Ascending aorta (tissue), 2 donors: Measurements from ENCODE around the gene LACTBL1. TPM values are rescaled to one million over a fixed set of nuclear protein-coding genes. Genes with fewer than 3 reads are reported as not detected.

Experiments used
- DNase-seq, 2 donors: peaks; one replicate each; pipeline ENCODE4 v3.0.0-alpha.2; 2019; ENCODE audit warnings: low spot score in 2 of 2
- H3K27ac ChIP-seq, 2 donors: fragments of 200-600 bp; sonication (generic); one replicate each; pipeline ENCODE4 v1.5.1; 2016 to 2017; ENCODE audit warnings: mild to moderate bottlenecking in 1 of 2
- H3K27me3 ChIP-seq: fragments of 200-600 bp; sonication (generic); one replicate; pipeline ENCODE4 v1.5.1; 2017
- H3K36me3 ChIP-seq, 2 donors: fragments of 200-600 bp; sonication (generic); one replicate each; pipeline ENCODE4 v1.5.1; 2016
- H3K4me1 ChIP-seq, 2 donors: fragments of 200-600 bp; sonication (generic); one replicate each; pipeline ENCODE4 v1.5.1; 2016 to 2017; ENCODE audit warnings: mild to moderate bottlenecking in 1 of 2
- H3K4me3 ChIP-seq, 2 donors: fragments of 200-600 bp; sonication (generic); one replicate each; pipeline ENCODE4 v1.5.1; 2016 to 2017; ENCODE audit warnings: mild to moderate bottlenecking in 1 of 2
- H3K9me3 ChIP-seq, 2 donors: fragments of 200-600 bp; sonication (generic); one replicate each; pipeline ENCODE4 v1.5.1; 2016
- intact Hi-C: fragments of 100-400 bp; cut with DNase I; formaldehyde crosslinking; loops from one replicate; pipeline ENCODE4 v1.15.1; 2023
- total RNA-seq: library from RNA; depleted of rRNA; stranded (reverse); fragments of >200 nt; gene quantifications from one replicate; pipeline ENCODE4 v1.1.0, GENCODE V29; 2016
- TF ChIP-seq, protein P1 (sequence below), 3 experiments: fragments of 200-600 bp in 2 of 3; fragments of 450-650 bp in 1 of 3; sonication (generic) in 2 of 3; IDR thresholded peaks; one replicate each; pipeline ENCODE4 v1.5.1; 2016 to 2019; ENCODE audit warnings: antibody characterized with exemption in 3 of 3, mild to moderate bottlenecking in 1 of 3, moderate library complexity in 1 of 3

The LACTBL1 gene
- total RNA-seq, 1 donor from 2014 or later = not detected

DNA sequence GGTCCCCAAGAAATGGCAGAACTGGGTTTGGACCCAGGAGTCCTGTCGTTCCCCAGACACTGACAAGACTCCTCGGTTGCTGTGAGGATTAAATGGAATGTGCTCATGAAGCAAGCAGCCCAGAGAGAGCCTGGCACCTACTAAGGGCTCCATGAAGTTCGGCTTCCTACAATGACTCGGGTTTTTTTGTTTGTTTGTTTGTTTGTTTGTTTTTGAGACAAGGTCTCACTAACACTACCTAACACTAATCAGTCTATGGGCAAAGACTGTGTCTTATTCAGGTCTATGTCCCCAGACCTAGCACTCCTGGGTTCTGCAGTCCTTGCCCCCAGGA lies 3.4 kb upstream of the LACTBL1 start:
- TF ChIP-seq, protein P1, sequence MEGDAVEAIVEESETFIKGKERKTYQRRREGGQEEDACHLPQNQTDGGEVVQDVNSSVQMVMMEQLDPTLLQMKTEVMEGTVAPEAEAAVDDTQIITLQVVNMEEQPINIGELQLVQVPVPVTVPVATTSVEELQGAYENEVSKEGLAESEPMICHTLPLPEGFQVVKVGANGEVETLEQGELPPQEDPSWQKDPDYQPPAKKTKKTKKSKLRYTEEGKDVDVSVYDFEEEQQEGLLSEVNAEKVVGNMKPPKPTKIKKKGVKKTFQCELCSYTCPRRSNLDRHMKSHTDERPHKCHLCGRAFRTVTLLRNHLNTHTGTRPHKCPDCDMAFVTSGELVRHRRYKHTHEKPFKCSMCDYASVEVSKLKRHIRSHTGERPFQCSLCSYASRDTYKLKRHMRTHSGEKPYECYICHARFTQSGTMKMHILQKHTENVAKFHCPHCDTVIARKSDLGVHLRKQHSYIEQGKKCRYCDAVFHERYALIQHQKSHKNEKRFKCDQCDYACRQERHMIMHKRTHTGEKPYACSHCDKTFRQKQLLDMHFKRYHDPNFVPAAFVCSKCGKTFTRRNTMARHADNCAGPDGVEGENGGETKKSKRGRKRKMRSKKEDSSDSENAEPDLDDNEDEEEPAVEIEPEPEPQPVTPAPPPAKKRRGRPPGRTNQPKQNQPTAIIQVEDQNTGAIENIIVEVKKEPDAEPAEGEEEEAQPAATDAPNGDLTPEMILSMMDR (IDR thresholded peaks at IDR 0.05) = no peak
- DNase-seq = no peak
- Histone ChIP-seq H3K36me3 (no peaks in the 10 kb centered on the region), H3K9me3 (no peaks in the 10 kb centered on the region), H3K4me3 (no peak overlapping the region), H3K27ac (no peak overlapping the region), H3K27me3 (no peaks in the 10 kb centered on the region), H3K4me1 (no peaks in the 10 kb centered on the region)
- intact Hi-C loops = loop anchor here (5.0 kb wide), 1 partner anchor 211 kb away; no protein-coding TSS in a partner anchor

DNA sequence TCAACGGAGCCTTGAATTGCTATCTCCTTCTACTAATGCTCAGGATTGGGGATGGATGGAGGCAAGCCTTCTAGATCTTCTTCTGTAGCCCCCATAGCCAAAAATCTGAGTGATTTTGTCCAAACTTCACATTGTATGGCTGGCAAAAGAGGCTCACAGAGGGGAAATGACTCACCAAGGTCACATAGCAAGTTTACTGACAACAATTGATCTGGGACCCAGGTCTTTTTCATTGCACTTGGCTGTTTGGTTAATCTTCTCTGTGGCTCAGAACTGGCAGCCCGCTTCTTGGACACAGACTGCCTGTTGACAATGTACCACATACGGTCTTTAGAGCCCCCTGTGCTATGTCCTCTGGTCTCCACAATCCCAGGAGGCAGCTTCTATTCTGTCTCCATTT lies 3.0 kb upstream of the LACTBL1 start:
- Histone ChIP-seq H3K36me3 (no peaks in the 10 kb centered on the region), H3K27ac (no peak overlapping the region), H3K27me3 (no peaks in the 10 kb centered on the region), H3K4me3 (no peak overlapping the region), H3K4me1 (no peaks in the 10 kb centered on the region), H3K9me3 (no peaks in the 10 kb centered on the region)
- TF ChIP-seq, protein P1 (IDR thresholded peaks at IDR 0.05) = no peak
- no peak for DNase-seq
- intact Hi-C loops = loop anchor here (5.0 kb wide), 1 partner anchor 212 kb away; no protein-coding TSS in a partner anchor

DNA sequence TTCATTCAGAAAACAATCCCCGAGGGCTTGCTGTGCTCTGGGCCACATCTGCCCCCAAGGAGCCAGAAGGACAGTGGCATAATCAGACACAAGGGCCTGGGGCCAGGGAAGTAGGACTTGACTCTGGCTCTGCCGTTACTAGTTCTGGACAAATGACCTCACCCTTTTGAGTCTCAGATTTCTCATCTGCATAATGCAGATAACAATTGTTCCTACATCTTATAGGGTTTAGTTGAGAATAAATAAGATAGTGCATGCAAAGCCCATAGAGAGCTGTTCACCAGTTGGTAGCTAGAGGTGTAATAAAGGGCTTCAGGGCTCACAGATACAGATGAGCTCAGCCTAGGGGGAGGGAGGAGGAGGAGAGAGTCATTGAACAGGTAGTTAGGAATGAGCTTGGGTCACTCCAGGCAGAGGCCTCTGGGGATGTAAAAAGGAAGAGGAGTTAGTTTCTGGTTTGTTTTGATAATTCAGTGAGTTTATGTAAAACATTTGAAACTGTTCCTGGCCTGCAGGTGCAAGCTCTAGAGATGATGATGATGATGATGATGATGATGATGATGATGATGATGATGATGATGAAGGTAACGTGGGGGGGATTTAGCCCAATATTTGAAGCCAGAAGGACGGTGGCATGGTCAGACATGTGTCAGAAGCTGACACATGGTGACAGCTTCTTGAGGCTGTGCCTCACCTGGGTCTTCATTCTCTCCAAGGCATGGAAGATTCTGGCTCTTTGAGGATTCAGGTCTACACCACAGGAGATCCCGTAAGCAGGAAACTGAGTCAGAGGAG lies 858 bp downstream of the LACTBL1 start:
- H3K27ac ChIP-seq = no peak overlapping the region
- no peak for DNase-seq
- intact Hi-C loops = no loop called here
- no peaks in the 10 kb centered on the region for H3K4me1 ChIP-seq
- no peaks in the 10 kb centered on the region for H3K36me3 ChIP-seq
- no peak overlapping the region for H3K4me3 ChIP-seq
- peaks cover 0 to under 1% of the 10 kb centered on the region in 2 donors for H3K9me3 ChIP-seq
- H3K27me3 ChIP-seq = no peaks in the 10 kb centered on the region
- TF ChIP-seq, protein P1 (IDR thresholded peaks at IDR 0.05) = no peak

DNA sequence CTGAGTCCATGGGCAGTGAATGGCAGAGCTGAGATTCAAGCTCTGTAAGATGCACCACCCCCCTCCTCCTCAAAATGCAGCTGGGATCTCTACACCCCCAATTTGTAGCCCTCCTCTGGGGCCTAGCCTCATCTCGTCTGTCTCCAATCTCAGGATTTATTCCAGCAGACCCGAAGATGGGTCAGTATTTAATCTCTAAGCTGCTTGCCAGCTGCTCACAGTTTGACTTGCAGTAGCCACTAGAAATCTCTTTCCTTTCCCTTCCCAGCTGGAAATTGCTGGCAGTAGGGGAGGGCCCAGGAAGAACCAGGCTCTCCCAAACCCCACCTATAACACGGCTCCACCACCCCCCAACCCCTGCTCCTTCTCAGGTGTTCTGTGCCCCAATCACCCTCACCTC lies 1.5 kb downstream of the LACTBL1 start:
- peaks cover 0 to 4% of the 10 kb centered on the region in 2 donors for H3K9me3 ChIP-seq
- intact Hi-C loops = no loop called here

DNA sequence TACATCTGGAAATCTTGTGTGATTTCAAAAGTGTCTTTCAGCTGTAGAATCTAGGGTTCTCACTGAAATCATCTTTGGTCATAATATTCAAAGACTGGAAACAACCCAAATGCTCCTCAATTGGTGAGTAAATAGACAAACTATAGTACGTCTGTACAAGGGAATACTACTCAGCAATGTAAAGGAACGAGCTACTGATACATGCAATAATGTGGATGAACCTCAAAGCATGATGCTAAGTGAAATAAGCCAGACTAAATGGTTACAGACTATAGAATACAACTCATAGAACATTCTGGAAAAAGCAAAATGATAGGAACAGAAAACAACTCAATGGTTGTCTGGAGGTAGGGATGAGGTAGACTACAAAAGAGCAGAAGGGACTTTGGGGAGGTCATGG lies 2.6 kb downstream of the LACTBL1 start:
- no peak overlapping the region for H3K4me3 ChIP-seq
- no peak overlapping the region for H3K27ac ChIP-seq
- no peak for DNase-seq
- intact Hi-C loops = no loop called here
- H3K9me3 ChIP-seq = peaks cover 0 to 4% of the 10 kb centered on the region in 2 donors
- H3K27me3 ChIP-seq = no peaks in the 10 kb centered on the region
- H3K36me3 ChIP-seq = no peaks in the 10 kb centered on the region
- no peaks in the 10 kb centered on the region for H3K4me1 ChIP-seq
- TF ChIP-seq, protein P1 (IDR thresholded peaks at IDR 0.05) = no peak

More for the DNA sequence above, 1.5 kb downstream of the LACTBL1 start:
- peak in 1 of 2 donors; percentile 28 for DNase-seq
- Histone ChIP-seq H3K36me3 (no peaks in the 10 kb centered on the region), H3K4me1 (no peaks in the 10 kb centered on the region), H3K27me3 (no peaks in the 10 kb centered on the region), H3K4me3 (no peak overlapping the region), H3K27ac (no peak overlapping the region)
- TF ChIP-seq, protein P1 (IDR thresholded peaks at IDR 0.05) = no peak
